Measurements from ENCODE around the gene MYO9B. TPM values are rescaled to one million over a fixed set of nuclear protein-coding genes. Genes with fewer than 3 reads are reported as not detected.

The MYO9B gene, protein sequence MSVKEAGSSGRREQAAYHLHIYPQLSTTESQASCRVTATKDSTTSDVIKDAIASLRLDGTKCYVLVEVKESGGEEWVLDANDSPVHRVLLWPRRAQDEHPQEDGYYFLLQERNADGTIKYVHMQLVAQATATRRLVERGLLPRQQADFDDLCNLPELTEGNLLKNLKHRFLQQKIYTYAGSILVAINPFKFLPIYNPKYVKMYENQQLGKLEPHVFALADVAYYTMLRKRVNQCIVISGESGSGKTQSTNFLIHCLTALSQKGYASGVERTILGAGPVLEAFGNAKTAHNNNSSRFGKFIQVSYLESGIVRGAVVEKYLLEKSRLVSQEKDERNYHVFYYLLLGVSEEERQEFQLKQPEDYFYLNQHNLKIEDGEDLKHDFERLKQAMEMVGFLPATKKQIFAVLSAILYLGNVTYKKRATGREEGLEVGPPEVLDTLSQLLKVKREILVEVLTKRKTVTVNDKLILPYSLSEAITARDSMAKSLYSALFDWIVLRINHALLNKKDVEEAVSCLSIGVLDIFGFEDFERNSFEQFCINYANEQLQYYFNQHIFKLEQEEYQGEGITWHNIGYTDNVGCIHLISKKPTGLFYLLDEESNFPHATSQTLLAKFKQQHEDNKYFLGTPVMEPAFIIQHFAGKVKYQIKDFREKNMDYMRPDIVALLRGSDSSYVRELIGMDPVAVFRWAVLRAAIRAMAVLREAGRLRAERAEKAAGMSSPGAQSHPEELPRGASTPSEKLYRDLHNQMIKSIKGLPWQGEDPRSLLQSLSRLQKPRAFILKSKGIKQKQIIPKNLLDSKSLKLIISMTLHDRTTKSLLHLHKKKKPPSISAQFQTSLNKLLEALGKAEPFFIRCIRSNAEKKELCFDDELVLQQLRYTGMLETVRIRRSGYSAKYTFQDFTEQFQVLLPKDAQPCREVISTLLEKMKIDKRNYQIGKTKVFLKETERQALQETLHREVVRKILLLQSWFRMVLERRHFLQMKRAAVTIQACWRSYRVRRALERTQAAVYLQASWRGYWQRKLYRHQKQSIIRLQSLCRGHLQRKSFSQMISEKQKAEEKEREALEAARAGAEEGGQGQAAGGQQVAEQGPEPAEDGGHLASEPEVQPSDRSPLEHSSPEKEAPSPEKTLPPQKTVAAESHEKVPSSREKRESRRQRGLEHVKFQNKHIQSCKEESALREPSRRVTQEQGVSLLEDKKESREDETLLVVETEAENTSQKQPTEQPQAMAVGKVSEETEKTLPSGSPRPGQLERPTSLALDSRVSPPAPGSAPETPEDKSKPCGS (N-terminal part only)
- total RNA-seq, result 28.7 and 54.2 TPM in 2 replicates

DNA sequence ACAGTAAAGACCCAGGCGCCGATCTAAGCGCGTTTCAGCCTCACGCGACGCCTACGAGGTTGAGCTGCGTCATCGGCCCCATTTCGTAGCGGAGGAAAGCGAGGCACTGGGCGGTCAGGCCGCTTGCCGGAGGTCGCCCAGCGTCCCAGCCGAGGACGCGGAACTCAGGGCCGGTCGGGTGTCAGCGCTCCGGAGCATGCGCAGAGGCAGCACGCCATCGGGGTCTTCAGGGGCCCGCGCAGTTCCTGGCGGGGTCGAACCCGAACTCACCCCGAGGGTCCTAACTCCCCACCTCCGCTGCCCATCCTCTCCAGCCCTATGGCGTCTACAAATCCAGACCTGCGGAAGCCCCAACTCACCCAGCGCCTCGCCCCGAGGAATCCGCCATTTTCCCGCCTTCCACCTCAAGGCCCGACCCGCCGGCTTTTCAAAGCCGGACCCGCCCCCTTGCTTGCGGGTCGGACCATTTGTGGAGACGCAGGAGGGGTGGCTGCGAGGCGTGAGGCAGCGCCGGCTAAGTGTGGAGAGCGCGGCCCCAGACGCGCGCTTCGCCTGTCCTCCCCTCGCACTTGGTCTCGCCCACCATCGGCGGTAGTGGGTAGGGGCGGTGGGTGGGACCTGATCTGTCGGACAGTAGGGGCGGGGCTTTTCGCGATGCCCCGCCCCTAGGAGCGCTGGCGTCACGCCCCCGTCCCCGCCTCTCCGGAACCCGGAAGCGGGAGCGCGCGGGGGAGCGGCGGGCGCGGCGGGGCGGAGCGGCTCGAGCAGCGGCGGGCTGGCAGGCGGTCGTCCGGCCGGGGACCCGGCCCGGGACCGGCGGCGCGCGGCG, at the start of gene MYO9B, which contains the start of gene HAUS8:
MYO9B (plus strand) TSS at position 743 of the 829 bp plus-strand sequence. CDS start 25,941 bp downstream, outside the sequence.
HAUS8 (minus strand) TSS at position 418 of the 829 bp plus-strand sequence; CDS start at position 388, 30 bp downstream.
- DNase-seq (ENCODE audit: low read depth), result peak; percentile 93

DNA sequence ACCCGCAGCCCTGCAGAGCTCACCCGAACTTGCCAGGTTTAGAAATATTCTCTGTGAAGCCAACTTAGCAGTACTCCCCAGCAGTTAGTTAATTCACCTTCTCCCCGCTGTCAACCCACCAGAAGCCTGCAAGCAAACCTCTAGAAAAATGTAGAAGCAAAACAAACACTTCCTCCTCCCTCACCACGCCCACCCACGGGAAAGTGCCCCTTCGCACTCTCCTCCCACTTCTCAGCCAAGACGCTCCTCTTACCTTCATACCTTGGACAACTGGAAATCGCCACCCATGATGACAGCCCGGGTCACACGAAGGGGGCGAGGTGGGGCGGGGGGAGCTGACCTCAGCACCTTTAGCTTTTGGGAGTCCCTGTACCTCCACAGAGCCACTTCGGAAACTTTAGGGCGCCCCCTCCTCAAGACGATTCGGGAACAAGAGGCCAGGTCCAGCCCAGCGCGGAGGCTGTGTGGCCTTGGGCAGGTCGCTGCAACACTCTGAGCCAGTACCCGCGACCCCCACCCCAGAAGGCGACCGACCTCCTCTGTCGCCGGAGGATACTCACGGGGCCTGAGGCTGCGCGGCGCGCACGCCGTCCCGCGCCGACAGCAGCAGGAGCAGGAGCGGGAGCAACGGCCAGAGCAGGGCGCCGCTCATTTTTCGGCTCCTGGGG, 49.5 kb upstream of the MYO9B start:
- no peak for DNase-seq (ENCODE audit: low read depth)

DNA sequence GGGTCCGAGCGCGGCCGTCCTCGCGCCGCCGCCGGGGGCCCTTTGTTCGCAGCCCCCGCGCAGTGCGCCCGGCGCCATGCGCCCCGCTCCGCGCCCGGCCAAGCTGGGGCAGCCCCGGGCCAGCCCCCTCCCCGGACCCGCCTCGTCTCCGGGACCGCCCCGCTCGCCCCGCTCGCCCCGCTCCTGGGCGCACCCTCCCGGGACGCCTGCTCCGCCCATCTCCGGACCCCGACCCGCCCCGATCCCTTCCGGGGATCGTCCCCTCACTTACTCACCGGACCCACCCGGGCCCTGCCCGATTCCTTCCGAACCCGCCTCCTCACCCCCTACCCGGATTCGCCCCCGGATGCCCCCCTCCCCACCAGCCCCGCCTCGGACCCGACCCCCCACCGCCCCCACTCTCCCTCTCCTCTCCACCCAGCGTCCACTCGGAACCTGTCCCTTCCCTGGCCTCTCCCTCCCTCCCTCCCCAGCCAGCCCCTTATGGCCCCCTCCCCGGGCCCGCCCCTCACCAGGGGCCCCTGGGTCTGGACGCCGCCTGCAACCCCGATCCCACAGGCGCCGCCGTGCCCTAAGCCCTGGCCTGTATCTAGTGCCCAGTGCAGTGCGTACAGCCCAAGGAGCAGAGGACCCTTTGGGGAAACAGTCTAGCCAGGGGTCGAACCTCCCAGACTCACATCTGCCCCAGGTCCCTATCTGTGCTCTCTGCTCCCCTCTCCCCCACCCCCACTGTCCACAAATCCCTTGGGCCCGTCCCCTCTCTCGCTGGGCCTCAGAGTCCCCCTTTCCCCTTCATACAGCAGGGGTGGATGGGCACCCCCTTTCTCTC, 48.7 kb upstream of the MYO9B start, which contains the start of gene CPAMD8:
CPAMD8 (minus strand) TSS at position 105 of the 829 bp plus-strand sequence. CDS start 168 bp downstream, outside the sequence.
- no peak for DNase-seq (ENCODE audit: low read depth)

DNA sequence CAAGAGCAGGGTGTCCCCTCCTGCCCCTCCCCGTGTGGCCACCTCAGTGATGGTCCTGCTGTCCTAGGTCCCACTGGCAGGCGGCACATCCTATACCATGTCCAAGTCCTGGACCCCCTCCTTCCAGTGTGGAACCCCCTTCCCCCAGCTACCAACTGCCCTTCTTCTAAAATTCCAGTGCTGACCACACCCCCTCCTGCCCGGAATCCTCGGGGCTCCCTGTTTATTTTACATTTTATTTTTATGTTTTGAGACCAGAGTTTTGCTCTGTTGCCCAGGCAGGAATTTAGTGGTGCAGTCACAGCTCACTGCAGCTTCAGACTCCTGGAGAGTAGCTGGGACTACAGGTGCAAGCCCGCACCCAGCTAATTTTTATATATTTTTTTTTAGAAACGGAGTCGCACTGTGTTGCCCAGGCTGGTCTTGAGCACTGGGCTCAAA, 48.0 kb upstream of the MYO9B start:
- DNase-seq (ENCODE audit: low read depth), result no peak

DNA sequence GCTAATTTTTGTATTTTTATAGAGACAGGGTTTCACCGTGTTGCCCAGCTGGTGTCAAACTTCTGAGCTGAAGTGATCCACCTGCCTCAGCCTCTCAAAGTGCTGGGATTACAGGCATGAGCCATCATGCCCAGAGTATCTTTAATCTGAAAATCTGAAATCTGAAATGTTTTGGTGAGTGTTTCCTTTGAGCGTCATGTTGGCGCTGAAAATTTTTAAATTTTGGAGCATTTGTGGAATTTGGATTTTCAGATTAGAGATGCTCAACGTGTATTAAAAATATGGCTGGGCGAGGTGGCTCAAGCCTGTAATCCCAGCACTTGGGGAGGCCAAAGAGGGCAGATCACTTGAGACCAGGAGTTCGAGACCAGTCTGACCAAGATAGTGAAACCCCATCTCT, 43.8 kb upstream of the MYO9B start:
- no peak for DNase-seq (ENCODE audit: low read depth)

DNA sequence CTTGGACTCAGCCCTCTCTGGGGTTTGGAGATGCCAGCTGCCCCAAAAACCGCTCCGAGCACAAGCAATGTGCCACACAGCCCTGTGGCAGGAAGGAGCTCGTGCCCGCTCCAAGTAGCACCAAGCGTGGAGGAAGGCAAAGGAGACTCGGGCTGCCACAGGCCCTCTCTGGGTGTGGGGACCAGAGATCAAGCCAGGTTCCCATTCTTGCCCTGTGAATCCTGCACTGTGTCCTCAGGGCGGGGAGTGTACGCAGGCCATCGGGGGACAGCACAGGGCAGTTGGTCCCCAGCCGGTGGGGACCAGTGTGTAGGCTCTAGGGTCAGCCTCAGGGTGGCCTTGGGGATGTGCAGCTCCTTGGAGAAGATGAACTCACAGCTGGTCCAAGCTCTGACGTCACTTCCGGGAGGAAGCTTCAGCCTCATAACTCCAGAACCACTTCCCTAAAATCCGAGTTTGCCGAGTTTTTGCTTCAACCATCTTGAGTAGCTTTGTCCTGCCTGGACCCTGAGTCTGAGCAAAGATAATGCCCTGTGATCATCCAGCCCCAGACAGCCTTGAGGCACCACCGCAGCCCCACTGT, 39.6 kb upstream of the MYO9B start:
- DNase-seq (ENCODE audit: low read depth), result no peak

DNA sequence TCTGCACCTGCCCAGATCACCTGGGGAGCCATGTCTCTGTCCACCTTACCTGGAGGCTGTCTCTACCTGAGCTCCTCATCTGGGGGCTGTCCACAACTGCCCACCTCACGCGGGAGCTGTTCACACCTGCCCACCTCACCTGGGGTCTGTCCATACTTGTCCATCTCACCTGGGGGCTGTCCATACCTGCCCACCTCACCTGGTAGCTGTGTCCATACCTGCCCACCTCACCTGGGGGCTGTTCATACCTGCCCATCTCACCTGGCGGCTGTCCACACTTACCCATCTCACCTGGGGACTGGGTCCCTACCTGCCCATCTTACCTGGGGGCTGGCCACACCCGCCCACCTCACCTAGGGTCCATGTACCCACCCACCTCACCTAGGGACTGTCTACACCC, 38.9 kb upstream of the MYO9B start:
- no peak for DNase-seq (ENCODE audit: low read depth)

DNA sequence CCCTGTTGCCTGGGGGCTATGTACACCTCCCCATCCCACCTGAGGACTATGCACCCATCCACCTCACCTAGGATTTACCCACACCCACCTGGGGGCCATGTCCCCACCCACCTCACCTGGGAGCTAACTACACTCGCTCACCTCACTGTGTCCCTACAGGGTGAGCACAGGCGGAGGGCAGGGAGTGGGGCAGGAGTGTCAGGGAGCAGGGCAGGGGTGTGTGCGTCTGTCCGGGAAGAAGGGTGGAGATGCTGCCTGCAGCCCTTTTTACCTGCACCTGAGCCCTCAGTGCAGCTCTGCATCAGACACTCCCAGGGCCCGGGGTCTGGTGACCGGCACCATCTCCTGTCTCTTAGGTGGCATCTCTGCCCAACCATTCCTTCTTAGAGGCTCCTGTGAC, 38.4 kb upstream of the MYO9B start:
- DNase-seq (ENCODE audit: low read depth), result no peak

DNA sequence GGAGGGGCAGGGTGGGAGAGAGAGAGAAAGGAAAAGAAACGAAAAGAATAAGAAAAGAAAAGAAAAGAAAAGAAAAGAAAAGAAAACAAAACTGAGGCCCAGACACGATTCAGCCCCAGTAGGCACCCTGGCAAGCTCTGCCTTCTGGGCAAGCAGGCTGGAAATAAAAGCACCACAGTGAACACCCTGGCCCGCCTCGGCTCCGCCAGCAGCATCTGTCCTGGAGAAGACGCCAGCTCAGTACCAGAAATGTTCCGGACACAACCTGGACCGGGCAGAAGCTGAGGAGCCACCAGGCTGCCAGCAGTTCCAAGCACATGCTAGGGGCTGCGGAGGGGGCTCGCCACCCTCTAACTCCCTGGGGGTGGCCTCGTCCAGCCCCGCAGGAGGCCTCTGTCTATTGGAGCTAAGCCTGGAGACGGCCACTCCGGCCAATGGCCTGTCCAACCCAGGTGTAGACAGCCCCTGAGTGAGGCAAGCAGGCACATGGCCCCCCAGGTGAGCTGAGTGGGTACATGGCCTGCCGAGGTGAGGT, 37.5 kb upstream of the MYO9B start:
- DNase-seq (ENCODE audit: low read depth), result no peak

DNA sequence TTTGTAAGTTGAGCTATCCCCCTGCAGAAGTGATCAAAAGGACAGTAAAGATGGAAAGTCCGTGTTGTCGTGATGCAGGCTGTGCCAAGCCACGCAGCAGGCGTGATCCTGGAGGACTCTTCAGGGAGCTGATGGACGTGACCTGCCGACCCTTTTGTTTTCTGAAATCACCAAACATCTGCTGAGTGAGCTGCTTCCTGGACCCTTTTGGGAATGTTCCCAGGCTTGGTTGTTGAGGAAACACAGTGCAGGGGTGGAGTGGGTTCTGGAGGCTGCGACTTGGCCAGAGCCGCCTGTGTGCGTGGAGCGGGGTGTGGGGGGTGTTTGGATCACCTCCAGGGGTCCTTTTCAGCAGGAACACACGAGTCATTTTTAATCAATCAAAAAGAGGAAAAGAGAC, 33.6 kb upstream of the MYO9B start:
- DNase-seq (ENCODE audit: low read depth), result no peak

DNA sequence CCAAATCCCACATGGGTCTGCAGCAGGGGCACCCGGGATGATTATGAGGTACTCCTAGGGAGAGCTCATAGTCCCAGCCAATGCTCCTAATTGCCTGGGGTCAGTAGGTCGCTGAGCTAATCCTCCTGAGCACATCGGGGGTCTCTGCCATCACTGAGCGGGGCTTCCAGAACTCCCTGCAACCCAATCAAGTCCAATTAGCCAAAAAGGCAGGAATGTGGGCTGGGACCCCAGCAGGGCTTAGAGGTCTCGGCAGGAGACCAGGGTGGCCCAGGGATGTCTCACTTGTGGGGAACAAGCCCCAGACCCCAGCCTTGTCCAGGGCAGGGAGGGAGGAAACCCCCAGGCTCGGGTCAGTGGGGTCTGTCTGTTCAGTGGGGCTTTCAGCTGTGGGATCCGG, 31.8 kb upstream of the MYO9B start:
- no peak for DNase-seq (ENCODE audit: low read depth)

DNA sequence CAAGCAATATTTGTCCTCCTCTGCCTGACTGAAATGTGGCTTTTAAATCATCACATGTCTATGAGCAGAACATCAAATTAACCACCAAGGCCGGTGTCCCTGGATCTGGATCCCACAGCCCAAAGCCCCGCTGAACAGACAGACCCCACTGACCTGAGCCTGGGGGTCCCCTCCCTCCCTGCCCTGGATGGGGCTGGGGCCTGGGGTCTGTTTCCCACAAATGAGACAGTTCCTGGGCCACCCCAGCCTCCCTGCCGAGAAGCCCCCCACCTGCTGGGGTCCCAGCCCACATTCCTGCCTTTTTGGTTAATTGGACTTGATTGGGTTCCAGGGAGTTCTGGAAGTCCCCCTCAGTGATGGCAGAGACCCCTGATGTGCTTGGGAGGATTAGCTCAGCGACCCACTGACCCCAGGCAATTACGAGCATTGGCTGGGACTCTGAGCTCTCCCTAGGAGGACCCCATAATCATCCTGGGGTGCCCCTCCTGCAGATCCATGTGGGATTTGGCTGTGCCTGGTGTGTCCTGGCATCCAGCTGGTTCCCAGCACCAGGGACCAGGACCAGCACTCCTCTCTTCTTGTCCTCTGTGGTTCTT, 29.6 kb upstream of the MYO9B start:
- no peak for DNase-seq (ENCODE audit: low read depth)

DNA sequence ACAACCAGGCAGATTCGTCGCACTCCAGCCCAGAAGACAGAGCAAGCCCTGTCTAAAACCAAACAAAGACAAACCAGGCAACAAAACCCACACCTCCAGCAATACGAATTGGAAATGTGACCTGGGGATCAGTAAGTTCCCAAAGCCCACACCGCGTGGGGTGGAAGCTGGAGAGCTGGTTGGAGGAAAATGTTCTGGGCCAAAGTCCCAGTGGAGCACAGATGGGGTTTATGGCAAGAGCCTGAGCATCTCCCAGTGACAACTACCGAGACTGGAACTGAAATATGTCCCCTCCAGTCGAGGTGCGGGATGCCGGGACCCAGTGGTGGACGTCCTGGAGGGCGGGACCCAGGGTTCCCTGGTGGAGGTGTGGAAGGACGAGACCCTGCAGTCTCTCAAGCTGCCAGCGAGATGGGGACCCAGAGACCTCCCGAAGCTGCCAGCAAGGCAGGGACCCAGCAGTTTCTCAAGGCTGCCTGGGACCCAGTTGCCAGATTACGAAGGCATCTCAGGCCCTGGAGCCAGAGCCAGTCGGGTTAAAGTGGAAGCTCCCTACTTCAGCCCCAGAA, 26.6 kb upstream of the MYO9B start:
- no peak for DNase-seq (ENCODE audit: low read depth)

DNA sequence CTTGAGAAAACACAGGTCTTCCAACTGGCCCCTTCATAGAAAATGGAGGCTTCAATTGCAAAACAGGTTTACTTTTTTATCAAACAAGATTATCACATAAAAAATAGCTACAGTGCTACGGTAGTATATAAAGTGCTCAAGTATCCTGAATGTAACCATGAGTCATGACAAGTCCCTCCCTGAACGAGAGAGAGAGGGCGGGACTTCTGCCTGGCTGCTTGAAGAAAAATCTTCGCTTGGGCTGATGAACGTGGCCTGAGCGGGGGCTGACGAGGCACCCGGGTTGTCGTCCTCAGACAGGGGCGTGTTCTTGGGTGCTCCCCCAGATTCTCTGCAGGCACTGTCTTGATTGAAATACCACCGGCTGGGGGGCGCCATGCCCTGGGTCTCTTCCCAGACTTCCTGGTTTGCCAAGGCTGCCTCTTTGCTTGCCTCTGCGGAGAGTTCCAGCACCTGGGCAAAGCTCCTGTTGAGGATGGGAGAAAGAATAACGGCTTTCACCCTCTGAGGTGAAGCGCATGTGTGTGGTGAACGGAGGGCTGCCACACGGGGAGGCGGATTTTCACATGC, 25.8 kb upstream of the MYO9B start:
- DNase-seq (ENCODE audit: low read depth), result peak; percentile 11

DNA sequence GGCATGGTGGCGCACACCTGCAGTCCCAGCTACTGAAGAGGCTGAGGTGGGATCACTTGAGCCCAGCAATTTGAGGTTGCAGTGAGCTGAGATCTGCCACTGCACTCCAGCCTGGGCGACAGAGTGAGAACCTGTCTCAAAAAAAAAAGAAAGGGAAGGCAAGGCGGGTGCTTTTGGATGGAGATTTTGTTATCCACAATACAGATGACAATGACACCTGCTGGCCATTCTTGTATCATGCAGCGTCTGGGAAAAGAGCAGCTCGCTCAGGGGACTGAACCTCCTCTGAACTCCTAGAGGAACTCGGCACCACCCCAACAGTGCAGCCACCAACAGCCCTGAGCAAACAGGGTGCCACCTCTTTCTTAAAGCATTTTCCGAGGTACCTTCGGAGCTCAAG, 23.1 kb upstream of the MYO9B start:
- DNase-seq (ENCODE audit: low read depth), result peak; percentile 23

DNA sequence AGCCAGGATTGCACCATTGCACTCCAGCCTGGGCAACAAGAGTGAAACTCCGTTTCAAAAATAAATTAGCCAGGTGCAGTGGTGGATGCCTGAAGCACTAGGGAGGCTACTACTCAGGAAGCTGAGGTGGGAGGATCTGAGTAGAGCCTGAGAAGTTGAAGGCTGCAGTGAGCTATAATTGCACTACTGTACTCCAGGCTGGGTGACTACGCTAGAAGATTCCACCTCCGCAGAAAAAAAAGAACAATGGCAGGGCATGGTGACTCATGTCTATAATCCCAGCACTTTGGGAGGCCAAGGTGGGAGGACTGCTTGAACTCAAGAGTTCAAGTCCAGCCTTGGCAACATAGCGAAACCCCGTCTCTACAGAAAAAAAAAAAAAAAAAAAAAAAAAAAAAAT, 20.8 kb upstream of the MYO9B start:
- DNase-seq (ENCODE audit: low read depth), result no peak

DNA sequence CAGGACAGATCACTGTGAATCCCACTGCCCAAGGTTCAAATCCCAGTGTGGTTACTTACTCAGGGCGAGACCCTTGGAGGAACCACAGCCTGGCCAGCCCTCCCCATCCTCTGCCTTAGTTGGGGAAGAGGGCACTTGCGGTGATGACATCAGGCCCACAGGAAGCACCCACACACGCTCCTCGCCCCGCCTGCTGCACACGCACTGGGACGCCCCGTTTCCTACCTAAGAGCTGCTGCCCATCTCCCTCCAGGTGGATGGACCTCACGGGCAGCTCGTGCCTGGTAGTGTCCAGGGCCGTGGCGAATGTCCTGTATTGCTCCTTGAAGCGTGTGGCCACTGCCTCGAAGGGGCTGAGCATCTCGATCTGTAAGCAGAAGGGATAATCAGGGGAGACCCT, 19.9 kb upstream of the MYO9B start:
- no peak for DNase-seq (ENCODE audit: low read depth)

DNA sequence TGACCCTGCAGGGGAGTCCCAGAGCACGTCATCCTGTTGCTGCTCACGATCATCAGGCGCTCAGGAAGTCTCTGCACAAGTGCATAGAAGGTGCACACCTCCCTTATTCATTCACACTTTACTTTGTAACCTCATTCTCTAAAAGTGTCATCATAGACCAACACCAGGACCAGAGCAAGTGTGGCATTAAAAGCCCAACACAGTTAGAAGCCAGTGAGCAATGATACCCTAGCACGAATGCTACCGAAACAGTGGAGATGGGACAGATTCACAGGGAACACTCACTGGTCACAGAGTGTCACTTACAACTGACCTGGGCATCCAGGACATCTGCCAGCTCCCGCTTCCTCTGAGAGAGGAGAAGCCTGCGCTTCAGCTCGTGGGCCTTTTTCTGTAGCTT, 17.3 kb upstream of the MYO9B start:
- no peak for DNase-seq (ENCODE audit: low read depth)
